ENCODE data around the gene TMEM14A.
"Not testable (repeated sequence)": the region's sequence is repeated elsewhere in the genome, so short reads cannot be mapped to it uniquely, and the experiment has no call there.

Gene TMEM14A

DNA sequence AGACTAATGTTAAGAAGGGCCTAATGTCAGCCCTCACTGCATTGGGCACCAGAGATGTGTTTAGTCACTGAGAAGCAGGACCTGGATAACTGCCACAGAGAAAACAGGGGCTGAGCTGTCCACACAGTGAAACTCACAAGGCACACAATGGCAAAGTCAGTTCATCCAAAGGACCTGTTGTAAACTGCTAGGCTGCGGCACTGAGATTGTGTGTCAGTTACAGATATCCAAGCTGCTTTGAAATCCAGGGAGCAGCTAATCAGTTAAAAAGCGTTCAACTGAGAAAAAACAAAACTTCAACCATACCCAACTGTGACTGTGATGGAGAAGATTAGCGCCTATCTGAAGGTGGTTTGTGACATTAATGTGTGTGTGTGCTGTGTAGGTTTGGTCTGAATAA is 27.8 kb upstream of the TMEM14A start:
- peaks cover 7% of the 10 kb centered on the region for H3K27me3 ChIP-seq (ENCODE audit: insufficient read depth, low read length)
- H3K36me3 ChIP-seq (ENCODE audit: insufficient read depth, low read length) = no peaks in the 10 kb centered on the region
- H2AFZ ChIP-seq (ENCODE audit: low read depth, low read length) = no peak overlapping the region
- H3K4me1 ChIP-seq (ENCODE audit: insufficient read depth, low read length) = peaks cover 3% of the 10 kb centered on the region
- H3K9me3 ChIP-seq (ENCODE audit: low read length) = no peaks in the 10 kb centered on the region
- no peak overlapping the region for H3K4me3 ChIP-seq (ENCODE audit: low read length)

GRCh38 chr6:52644253-52644652 is 26.7 kb upstream of the TMEM14A start:
- Histone ChIP-seq H3K4me1 (ENCODE audit: insufficient read depth, low read length) (peaks cover 13% of the 10 kb centered on the region), H3K36me3 (ENCODE audit: insufficient read depth, low read length) (no peaks in the 10 kb centered on the region), H2AFZ (ENCODE audit: low read depth, low read length) (no peak overlapping the region), H3K9me3 (ENCODE audit: low read length) (no peaks in the 10 kb centered on the region), H3K27me3 (ENCODE audit: insufficient read depth, low read length) (peaks cover 7% of the 10 kb centered on the region), H3K4me3 (ENCODE audit: low read length) (no peak overlapping the region)

GRCh38 chr6:52645976-52646375 is 24.9 kb upstream of the TMEM14A start:
- Histone ChIP-seq H3K9me3 (ENCODE audit: low read length) (no peaks in the 10 kb centered on the region), H3K4me1 (ENCODE audit: insufficient read depth, low read length) (peaks cover 29% of the 10 kb centered on the region), H3K27me3 (ENCODE audit: insufficient read depth, low read length) (peaks cover 7% of the 10 kb centered on the region), H3K36me3 (ENCODE audit: insufficient read depth, low read length) (no peaks in the 10 kb centered on the region), H3K4me3 (ENCODE audit: low read length) (no peak overlapping the region), H2AFZ (ENCODE audit: low read depth, low read length) (no peak overlapping the region)

DNA sequence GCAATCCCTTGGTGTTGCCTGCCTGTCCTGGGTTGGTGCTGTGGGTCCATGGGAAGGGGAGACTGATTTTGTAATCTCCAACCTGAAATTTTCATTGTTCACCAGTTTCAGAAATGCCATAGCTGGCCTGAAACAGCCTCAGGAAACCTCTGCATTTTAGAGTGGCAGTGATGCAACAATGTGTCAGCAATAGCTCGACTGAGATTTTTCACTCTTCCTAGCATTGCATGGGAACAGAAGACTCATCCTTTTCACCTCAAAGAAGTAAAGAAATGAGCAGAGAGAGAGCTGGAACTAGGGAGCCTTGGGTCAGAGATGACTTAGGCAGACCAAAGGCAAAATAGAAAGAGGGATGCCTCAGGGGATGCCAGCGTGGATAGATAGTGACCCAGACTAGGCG is 23.7 kb upstream of the TMEM14A start:
- H3K27me3 ChIP-seq (ENCODE audit: insufficient read depth, low read length) = peaks cover 7% of the 10 kb centered on the region
- H3K4me3 ChIP-seq (ENCODE audit: low read length) = no peak overlapping the region
- H3K4me1 ChIP-seq (ENCODE audit: insufficient read depth, low read length) = peaks cover 31% of the 10 kb centered on the region
- H3K36me3 ChIP-seq (ENCODE audit: insufficient read depth, low read length) = no peaks in the 10 kb centered on the region
- H3K9me3 ChIP-seq (ENCODE audit: low read length) = no peaks in the 10 kb centered on the region
- no peak overlapping the region for H2AFZ ChIP-seq (ENCODE audit: low read depth, low read length)

GRCh38 chr6:52649536-52650160 is 21.3 kb upstream of the TMEM14A start:
- peaks cover 31% of the 10 kb centered on the region for H3K4me1 ChIP-seq (ENCODE audit: insufficient read depth, low read length)
- H2AFZ ChIP-seq (ENCODE audit: low read depth, low read length) = no peak overlapping the region
- H3K4me3 ChIP-seq (ENCODE audit: low read length) = no peak overlapping the region
- no peaks in the 10 kb centered on the region for H3K9me3 ChIP-seq (ENCODE audit: low read length)
- no peaks in the 10 kb centered on the region for H3K36me3 ChIP-seq (ENCODE audit: insufficient read depth, low read length)
- peaks cover 7% of the 10 kb centered on the region for H3K27me3 ChIP-seq (ENCODE audit: insufficient read depth, low read length)

DNA sequence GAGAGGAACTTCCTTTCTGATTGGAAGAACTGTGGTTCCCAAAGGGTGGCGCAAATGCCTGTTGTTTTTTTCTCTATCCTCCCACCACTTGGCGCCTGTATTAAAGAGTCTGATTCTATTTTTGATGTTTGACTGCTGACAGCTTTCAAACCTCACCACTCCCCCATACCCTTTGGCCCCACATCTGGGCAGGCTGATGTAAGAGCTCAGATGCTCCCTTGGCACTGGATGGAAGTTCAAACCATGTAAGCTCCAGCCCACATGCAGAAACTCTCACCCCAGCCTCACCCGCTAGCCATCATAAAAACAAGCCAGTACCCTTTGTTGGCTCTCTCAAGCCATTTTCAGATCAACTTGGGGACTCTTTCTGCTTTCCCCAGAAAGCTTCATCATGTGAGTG is 20.0 kb upstream of the TMEM14A start:
- Histone ChIP-seq H3K9me3 (ENCODE audit: low read length) (no peaks in the 10 kb centered on the region), H3K4me3 (ENCODE audit: low read length) (no peak overlapping the region), H3K4me1 (ENCODE audit: insufficient read depth, low read length) (peaks cover 31% of the 10 kb centered on the region), H3K36me3 (ENCODE audit: insufficient read depth, low read length) (no peaks in the 10 kb centered on the region), H2AFZ (ENCODE audit: low read depth, low read length) (no peak overlapping the region), H3K27me3 (ENCODE audit: insufficient read depth, low read length) (peaks cover 7% of the 10 kb centered on the region)

GRCh38 chr6:52653151-52653550 is 17.8 kb upstream of the TMEM14A start:
- H2AFZ ChIP-seq (ENCODE audit: low read depth, low read length) = no peak overlapping the region
- H3K9me3 ChIP-seq (ENCODE audit: low read length) = peaks cover 4% of the 10 kb centered on the region
- no peak overlapping the region for H3K4me3 ChIP-seq (ENCODE audit: low read length)
- peaks cover 28% of the 10 kb centered on the region for H3K4me1 ChIP-seq (ENCODE audit: insufficient read depth, low read length)
- no peaks in the 10 kb centered on the region for H3K36me3 ChIP-seq (ENCODE audit: insufficient read depth, low read length)
- H3K27me3 ChIP-seq (ENCODE audit: insufficient read depth, low read length) = no peaks in the 10 kb centered on the region

- no peak overlapping the region for H3K4me3 ChIP-seq (ENCODE audit: low read length)
- peaks cover 4% of the 10 kb centered on the region for H3K9me3 ChIP-seq (ENCODE audit: low read length)
- peaks cover 21% of the 10 kb centered on the region for H3K4me1 ChIP-seq (ENCODE audit: insufficient read depth, low read length)
- no peaks in the 10 kb centered on the region for H3K27me3 ChIP-seq (ENCODE audit: insufficient read depth, low read length)
- no peak overlapping the region for H2AFZ ChIP-seq (ENCODE audit: low read depth, low read length)
- H3K36me3 ChIP-seq (ENCODE audit: insufficient read depth, low read length) = no peaks in the 10 kb centered on the region
These were observed 16.9 kb upstream of the TMEM14A start for GRCh38 chr6:52654007-52654406.

- Histone ChIP-seq H3K4me1 (ENCODE audit: insufficient read depth, low read length) (peaks cover 15% of the 10 kb centered on the region), H3K27me3 (ENCODE audit: insufficient read depth, low read length) (no peaks in the 10 kb centered on the region), H2AFZ (ENCODE audit: low read depth, low read length) (no peak overlapping the region), H3K4me3 (ENCODE audit: low read length) (no peak overlapping the region), H3K36me3 (ENCODE audit: insufficient read depth, low read length) (no peaks in the 10 kb centered on the region), H3K9me3 (ENCODE audit: low read length) (peaks cover 4% of the 10 kb centered on the region)
These were observed 16.3 kb upstream of the TMEM14A start for GRCh38 chr6:52654592-52654991.

DNA sequence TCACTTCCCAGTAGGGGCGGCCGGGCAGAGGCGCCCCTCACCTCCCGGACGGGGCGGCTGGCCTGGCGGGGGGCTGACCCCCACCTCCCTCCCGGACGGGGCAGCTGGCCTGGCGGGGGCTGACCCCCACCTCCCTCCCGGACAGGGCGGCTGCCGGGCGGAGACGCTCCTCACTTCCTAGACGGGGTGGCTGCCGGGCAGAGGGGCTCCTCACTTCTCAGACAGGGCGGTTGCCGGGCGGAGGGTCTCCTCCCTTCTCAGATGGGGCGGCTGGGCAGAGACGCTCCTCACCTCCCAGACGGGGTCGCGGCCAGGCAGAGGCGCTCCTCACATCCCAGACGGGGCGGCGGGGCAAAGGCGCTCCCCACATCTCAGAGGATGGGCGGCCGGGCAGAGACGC is 15.0 kb upstream of the TMEM14A start:
- not testable (repeated sequence) for H3K4me3 ChIP-seq (ENCODE audit: low read length); H3K27me3 ChIP-seq (ENCODE audit: insufficient read depth, low read length); H3K36me3 ChIP-seq (ENCODE audit: insufficient read depth, low read length); H3K9me3 ChIP-seq (ENCODE audit: low read length); H2AFZ ChIP-seq (ENCODE audit: low read depth, low read length); H3K4me1 ChIP-seq (ENCODE audit: insufficient read depth, low read length)

GRCh38 chr6:52657870-52658269 is 13.0 kb upstream of the TMEM14A start:
- H2AFZ ChIP-seq (ENCODE audit: low read depth, low read length) = no peak overlapping the region
- no peak overlapping the region for H3K4me3 ChIP-seq (ENCODE audit: low read length)
- no peaks in the 10 kb centered on the region for H3K4me1 ChIP-seq (ENCODE audit: insufficient read depth, low read length)
- peaks cover 4% of the 10 kb centered on the region for H3K9me3 ChIP-seq (ENCODE audit: low read length)
- no peaks in the 10 kb centered on the region for H3K27me3 ChIP-seq (ENCODE audit: insufficient read depth, low read length)
- H3K36me3 ChIP-seq (ENCODE audit: insufficient read depth, low read length) = no peaks in the 10 kb centered on the region

DNA sequence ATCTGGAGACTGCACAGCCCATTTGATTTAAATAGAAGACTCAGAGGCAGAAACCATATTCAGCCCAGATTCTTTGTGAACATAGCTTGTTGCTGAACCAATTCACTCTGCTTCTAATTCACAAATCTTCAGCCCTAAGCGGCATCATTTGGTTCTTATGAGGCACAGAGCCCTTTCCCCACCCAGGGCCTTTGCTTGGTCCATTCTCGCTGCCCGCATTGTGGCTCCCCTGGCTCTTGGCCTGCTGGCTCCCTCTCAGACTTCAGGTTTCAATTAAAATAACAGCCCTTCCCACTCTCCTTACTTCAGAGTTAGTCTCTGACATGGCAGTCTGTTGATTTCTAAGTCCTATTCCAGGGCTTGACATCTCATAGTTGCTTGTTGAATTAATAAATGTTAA is 9.4 kb upstream of the TMEM14A start:
- Histone ChIP-seq H3K4me1 (ENCODE audit: insufficient read depth, low read length) (peaks cover 16% of the 10 kb centered on the region), H3K27me3 (ENCODE audit: insufficient read depth, low read length) (no peaks in the 10 kb centered on the region), H2AFZ (ENCODE audit: low read depth, low read length) (no peak overlapping the region), H3K9me3 (ENCODE audit: low read length) (peaks cover 4% of the 10 kb centered on the region), H3K4me3 (ENCODE audit: low read length) (no peak overlapping the region), H3K36me3 (ENCODE audit: insufficient read depth, low read length) (peaks cover 3% of the 10 kb centered on the region)

DNA sequence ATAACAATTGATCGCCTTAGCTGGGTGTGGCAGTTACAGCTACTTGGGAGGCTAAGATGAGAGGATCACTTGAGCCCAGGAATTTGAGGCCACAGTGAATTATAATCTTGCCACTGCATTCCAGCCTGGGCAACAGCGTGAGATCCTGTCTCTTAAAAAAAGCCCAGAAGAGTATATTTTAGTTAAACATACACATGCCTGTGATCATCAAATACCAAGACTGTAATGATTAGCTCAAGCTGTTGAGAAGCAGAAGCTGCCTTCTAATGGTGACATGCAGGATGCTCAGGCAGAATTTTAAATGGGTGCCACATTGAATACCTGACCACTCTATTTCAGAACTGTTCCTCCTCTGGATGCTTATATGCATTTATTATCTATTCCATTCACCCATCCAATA is 8.9 kb upstream of the TMEM14A start:
- Histone ChIP-seq H3K4me1 (ENCODE audit: insufficient read depth, low read length) (peaks cover 20% of the 10 kb centered on the region), H3K36me3 (ENCODE audit: insufficient read depth, low read length) (peaks cover 4% of the 10 kb centered on the region)

More for the DNA sequence above, 8.9 kb upstream of the TMEM14A start:
- peaks cover 5% of the 10 kb centered on the region for H3K9me3 ChIP-seq (ENCODE audit: low read length)
- H3K27me3 ChIP-seq (ENCODE audit: insufficient read depth, low read length) = no peaks in the 10 kb centered on the region
- no peak overlapping the region for H3K4me3 ChIP-seq (ENCODE audit: low read length)
- H2AFZ ChIP-seq (ENCODE audit: low read depth, low read length) = no peak overlapping the region
